ENCODE results near the gene ANAPC1.

DNA sequence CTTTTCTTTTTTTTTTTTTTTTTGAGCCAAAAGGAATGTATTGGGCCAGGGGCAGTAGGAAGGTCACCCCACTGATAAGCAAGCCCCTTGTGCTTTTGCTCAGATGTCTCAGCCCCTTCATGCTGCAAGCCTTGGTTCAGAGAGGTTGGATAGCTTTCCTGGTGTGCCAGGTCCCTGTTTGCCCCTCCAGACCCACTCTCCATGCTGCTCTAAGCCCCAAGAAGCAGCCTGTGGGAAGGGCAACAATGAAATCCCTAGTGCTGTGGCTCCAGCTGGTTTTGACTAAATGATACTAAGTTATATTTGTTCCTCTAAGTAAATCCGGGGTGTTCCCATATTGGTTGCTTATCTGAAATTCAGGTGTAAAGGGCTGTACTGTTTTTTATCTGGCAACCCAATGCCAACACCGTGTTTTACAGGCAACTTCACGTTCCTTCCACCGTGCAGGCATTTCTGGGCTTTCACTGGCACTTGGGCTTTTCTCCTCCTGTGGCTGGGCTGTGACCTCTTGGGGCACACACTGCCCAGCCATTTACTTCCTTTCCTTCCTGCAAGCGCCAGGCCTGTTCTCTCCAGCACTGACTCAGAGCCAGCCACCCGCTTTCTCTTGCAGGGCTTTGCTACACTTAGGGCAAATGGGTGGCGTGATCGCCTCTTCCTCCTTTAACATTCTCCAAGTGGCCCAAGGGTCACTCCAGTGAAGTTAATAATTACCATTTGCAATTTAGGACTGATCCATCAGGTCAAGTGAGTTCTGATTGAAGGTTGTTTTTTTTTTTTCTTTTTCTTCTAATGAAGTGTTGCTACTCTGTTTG, 36.0 kb upstream of the ANAPC1 start:
- TF ChIP-seq, protein P1, sequence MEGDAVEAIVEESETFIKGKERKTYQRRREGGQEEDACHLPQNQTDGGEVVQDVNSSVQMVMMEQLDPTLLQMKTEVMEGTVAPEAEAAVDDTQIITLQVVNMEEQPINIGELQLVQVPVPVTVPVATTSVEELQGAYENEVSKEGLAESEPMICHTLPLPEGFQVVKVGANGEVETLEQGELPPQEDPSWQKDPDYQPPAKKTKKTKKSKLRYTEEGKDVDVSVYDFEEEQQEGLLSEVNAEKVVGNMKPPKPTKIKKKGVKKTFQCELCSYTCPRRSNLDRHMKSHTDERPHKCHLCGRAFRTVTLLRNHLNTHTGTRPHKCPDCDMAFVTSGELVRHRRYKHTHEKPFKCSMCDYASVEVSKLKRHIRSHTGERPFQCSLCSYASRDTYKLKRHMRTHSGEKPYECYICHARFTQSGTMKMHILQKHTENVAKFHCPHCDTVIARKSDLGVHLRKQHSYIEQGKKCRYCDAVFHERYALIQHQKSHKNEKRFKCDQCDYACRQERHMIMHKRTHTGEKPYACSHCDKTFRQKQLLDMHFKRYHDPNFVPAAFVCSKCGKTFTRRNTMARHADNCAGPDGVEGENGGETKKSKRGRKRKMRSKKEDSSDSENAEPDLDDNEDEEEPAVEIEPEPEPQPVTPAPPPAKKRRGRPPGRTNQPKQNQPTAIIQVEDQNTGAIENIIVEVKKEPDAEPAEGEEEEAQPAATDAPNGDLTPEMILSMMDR (conservative IDR thresholded peaks at IDR 0.05; ENCODE audit: low read length): no peak
- no peak for TF ChIP-seq EZH2phosphoT487 (IDR thresholded peaks at IDR 0.05; ENCODE audit: borderline replicate concordance)
